Mesendoderm (in vitro differentiated cells): ENCODE measurements around the gene SSBP2.

ENCODE experiments used
- DNase-seq: peaks from one replicate; pipeline ENCODE4 v3.0.0; 2013
- H2AK5ac ChIP-seq: 2 replicates; pipeline ENCODE4 v1.6.1; 2013; ENCODE audit warnings: low read length, inconsistent platforms
- H2BK120ac ChIP-seq: 2 replicates; pipeline ENCODE4 v1.6.1; 2013; ENCODE audit warnings: low read depth, mild to moderate bottlenecking, low read length, moderate library complexity, mixed read lengths
- H2BK15ac ChIP-seq: replicated peaks from 2 replicates; pipeline ENCODE4 v1.6.1; 2013; ENCODE audit warnings: low read depth, mild to moderate bottlenecking, moderate library complexity
- H2BK5ac ChIP-seq: 2 replicates; pipeline ENCODE4 v1.6.1; 2013; ENCODE audit warnings: low read length, inconsistent platforms
- H3K18ac ChIP-seq: 2 replicates; pipeline ENCODE4 v1.6.1; 2013; ENCODE audit warnings: mild to moderate bottlenecking, low read length, mixed read lengths
- H3K23ac ChIP-seq: one replicate; pipeline ENCODE4 v1.6.1; 2013; ENCODE audit warnings: low read length
- H3K27ac ChIP-seq: 2 replicates; pipeline ENCODE4 v1.5.1; 2013; ENCODE audit warnings: low read depth, mild to moderate bottlenecking, inconsistent platforms, low read length, moderate library complexity
- H3K27me3 ChIP-seq: 2 replicates; pipeline ENCODE4 v1.6.1; 2013; ENCODE audit warnings: low read length, control low read depth, mild to moderate bottlenecking, inconsistent platforms; ENCODE audit not compliant: insufficient read depth, poor library complexity
- H3K36me3 ChIP-seq: 2 replicates; pipeline ENCODE4 v1.6.1; 2013; ENCODE audit warnings: low read length, inconsistent platforms; ENCODE audit not compliant: control insufficient read depth, insufficient read depth
- H3K4ac ChIP-seq: one replicate; pipeline ENCODE4 v1.6.1; 2013; ENCODE audit warnings: low read depth, mild to moderate bottlenecking, low read length, moderate library complexity
- H3K4me1 ChIP-seq: 2 replicates; pipeline ENCODE4 v1.6.1; 2013; ENCODE audit warnings: low read depth, low read length, inconsistent platforms; ENCODE audit not compliant: control insufficient read depth
- H3K4me2 ChIP-seq: 2 replicates; pipeline ENCODE4 v1.6.1; 2013; ENCODE audit warnings: low read length
- H3K4me3 ChIP-seq: 2 replicates; pipeline ENCODE4 v1.5.1; 2013; ENCODE audit warnings: mild to moderate bottlenecking, low read length
- H3K56ac ChIP-seq: one replicate; pipeline ENCODE4 v1.6.1; 2013; ENCODE audit warnings: low read length
- H3K79me1 ChIP-seq: 2 replicates; pipeline ENCODE4 v1.6.1; 2013; ENCODE audit warnings: low read length, inconsistent platforms
- H3K79me2 ChIP-seq: 2 replicates; pipeline ENCODE4 v1.6.1; 2013; ENCODE audit warnings: mild to moderate bottlenecking, low read length; ENCODE audit not compliant: control insufficient read depth, insufficient read depth
- H3K9ac ChIP-seq: 2 replicates; pipeline ENCODE4 v1.6.1; 2013; ENCODE audit warnings: low read length, inconsistent platforms
- H4K5ac ChIP-seq: one replicate; pipeline ENCODE4 v1.6.1; 2013; ENCODE audit warnings: low read length
- H4K8ac ChIP-seq: one replicate; pipeline ENCODE4 v1.6.1; 2013; ENCODE audit warnings: low read depth, mild to moderate bottlenecking, control low read depth, low read length, moderate library complexity
- WGBS: extraction: QIAGEN DNeasy Blood & Tissue Kit; methylation state at CpG from one replicate; pipeline ENCODE4 v1.1.7; 2013; ENCODE audit warnings: low lambda C conversion rate, missing lambda C conversion rate; ENCODE audit not compliant: insufficient coverage; ENCODE audit errors: extremely low coverage; 5-methylcytosine and 5-hydroxymethylcytosine counted together

Gene SSBP2

DNA sequence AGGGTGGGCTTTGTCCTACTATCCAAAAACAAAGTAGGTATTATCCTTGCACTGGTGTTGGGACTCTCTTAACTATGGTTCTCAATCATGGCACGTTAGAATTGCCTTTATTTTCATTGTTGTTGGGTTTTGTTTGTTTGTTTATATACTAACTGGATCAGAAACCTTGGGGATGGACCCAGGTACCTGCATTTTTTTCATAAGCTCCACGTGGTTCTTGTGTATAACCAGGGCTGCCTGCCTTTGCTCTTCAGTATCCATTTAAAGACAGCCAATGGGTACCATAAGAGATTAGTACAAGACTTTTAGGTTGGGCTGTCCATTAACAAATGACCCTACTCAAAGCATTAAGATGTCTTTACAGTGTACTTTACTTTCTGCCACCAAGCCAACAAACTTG lies 2.5 kb upstream of the SSBP2 start:
- Histone ChIP-seq H3K27ac (no peak overlapping the region), H3K27me3 (no peaks in the 10 kb centered on the region), H2BK5ac (no peak overlapping the region), H3K4ac (no peak overlapping the region), H2BK120ac (no peak overlapping the region), H3K23ac (no peak overlapping the region), H4K5ac (no peak overlapping the region), H3K79me2 (no peaks in the 10 kb centered on the region), H4K8ac (no peak overlapping the region), H3K36me3 (no peaks in the 10 kb centered on the region), H3K56ac (no peak overlapping the region), H2AK5ac (no peak overlapping the region), H3K4me2 (no peak overlapping the region), H3K18ac (peak overlapping the region; percentile 12), H3K4me3 (no peak overlapping the region), H3K79me1 (no peaks in the 10 kb centered on the region), H3K9ac (no peak overlapping the region), H3K4me1 (peaks cover 3% of the 10 kb centered on the region), H2BK15ac (peak overlapping the region; percentile 86)
- no CpG with 5 or more reads among the region's 2 CpGs for WGBS
- DNase-seq, result no peak

DNA sequence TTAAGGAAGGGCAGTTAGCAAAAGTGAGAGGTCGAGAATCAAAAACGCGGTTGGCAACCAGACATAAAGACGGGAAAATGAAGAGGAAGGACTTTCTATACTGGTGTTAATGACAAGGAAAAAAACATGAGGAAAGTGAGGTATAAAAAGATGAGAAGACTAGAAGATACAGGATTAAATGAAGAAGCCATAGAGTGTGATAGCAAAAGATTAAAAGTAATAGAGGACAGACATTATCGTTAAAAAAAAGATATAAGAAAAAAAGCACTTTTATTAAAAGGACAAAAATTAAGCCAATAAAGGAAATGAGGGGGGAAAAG lies 1.7 kb upstream of the SSBP2 start:
- Histone ChIP-seq H3K4me1 (peaks cover 3% of the 10 kb centered on the region), H3K9ac (no peak overlapping the region), H3K4ac (no peak overlapping the region), H3K27me3 (no peaks in the 10 kb centered on the region), H3K4me2 (no peak overlapping the region), H4K8ac (no peak overlapping the region), H3K23ac (no peak overlapping the region), H2AK5ac (no peak overlapping the region), H2BK5ac (no peak overlapping the region), H2BK15ac (no peak overlapping the region), H3K18ac (no peak overlapping the region), H3K79me1 (no peaks in the 10 kb centered on the region), H3K27ac (no peak overlapping the region), H2BK120ac (no peak overlapping the region), H3K56ac (no peak overlapping the region), H3K4me3 (no peak overlapping the region), H3K36me3 (no peaks in the 10 kb centered on the region), H4K5ac (no peak overlapping the region), H3K79me2 (no peaks in the 10 kb centered on the region)
- 100% methylated on average over 1 of the region's 5 CpGs for WGBS
- no peak for DNase-seq

DNA sequence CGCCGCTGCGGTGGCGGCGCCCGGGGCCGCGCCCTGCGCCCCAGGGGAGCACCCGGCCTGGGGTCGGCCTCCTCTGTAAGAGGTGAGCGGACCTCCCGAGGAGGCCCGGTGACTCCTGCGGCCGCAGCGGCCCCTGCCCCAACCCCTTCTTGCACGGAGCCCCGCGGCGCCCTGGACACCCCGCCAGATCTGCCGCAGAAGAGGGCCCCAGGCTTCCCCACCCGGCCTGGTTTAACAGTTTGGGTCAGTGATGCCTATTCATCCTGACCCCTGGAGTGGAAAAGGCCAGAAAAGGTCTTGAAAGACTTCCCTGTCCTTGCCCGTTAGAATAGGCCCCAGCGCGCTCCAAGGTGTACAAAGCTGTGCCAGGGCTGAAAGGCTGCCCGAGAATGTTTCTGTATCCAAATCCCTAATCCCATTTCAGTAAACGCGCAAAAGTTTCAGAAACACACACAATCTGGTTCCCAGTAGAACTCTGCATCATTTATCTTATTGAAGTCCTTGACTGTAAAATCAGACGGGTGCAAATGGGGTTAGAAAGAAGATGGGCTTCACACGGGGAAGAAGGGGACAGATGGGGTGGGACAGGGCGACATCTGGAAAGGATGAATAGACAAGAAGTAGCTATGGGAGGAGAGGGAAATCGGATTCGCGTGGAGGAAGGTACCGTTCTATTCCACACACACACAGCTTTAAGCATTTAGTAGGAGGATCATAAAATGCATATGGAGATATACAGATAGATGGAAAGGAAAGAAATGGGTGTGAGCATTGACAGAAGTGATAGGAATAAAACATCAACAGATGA lies 1.1 kb upstream of the SSBP2 start:
- peak overlapping the region; percentile 84 for H3K9ac ChIP-seq
- no peaks in the 10 kb centered on the region for H3K79me2 ChIP-seq
- H3K27ac ChIP-seq, result peak overlapping the region; percentile 77
- H2BK15ac ChIP-seq, result peak overlapping the region; percentile 66
- H3K4me1 ChIP-seq, result peaks cover 3% of the 10 kb centered on the region
- H2BK5ac ChIP-seq, result peak overlapping the region; percentile 77
- peak overlapping the region; percentile 52 for H3K4me2 ChIP-seq
- H2AK5ac ChIP-seq, result peak overlapping the region; percentile 32
- peak overlapping the region; percentile 90 for H3K56ac ChIP-seq
- H3K18ac ChIP-seq, result peak overlapping the region; percentile 100
- H3K4me3 ChIP-seq, result peak overlapping the region; percentile 40
- WGBS, result no CpG with 5 or more reads among the region's 37 CpGs
- H3K27me3 ChIP-seq, result no peaks in the 10 kb centered on the region
- peak overlapping the region; percentile 99 for H4K8ac ChIP-seq
- peak; percentile 50 for DNase-seq
- no peaks in the 10 kb centered on the region for H3K36me3 ChIP-seq
- H3K79me1 ChIP-seq, result no peaks in the 10 kb centered on the region
- H3K23ac ChIP-seq, result no peak overlapping the region
- peak overlapping the region; percentile 95 for H2BK120ac ChIP-seq
- no peak overlapping the region for H4K5ac ChIP-seq
- peak overlapping the region; percentile 99 for H3K4ac ChIP-seq

DNA sequence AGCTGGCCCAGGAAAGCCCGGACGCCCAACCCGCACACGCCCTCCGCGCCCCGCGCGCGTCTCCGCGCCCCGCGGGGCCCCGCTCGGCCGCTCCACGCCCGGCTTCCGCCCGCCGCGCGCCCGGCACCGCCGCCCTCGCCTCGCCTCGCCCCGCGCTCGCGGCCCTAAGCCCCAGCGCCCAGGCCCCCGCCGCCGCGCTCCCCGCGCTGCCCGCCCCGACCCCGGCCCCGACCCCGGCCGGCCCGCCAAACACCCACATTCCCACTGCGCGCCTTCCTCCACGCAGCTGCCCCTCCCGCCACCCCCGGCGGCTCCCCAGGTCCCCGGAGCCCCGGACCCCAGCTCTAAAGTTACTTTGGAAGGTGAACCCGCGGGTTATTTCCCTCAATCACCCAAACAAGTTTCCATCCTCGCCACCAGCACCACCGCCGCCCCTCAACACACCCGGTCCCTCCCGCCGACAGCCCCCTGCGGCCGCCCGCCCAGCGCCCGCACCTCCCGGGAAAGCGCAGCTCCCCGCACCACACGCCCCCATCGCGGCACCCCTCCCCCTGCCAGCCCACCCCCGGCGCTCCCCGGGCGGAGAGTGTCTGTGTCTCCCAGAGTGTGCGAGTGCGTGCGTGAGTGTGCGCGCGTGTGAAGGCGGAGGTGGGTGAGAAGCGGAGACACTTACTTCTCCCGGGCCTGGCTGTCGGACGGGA lies 439 bp downstream of the SSBP2 start:
- no peak for DNase-seq
- H2BK120ac ChIP-seq, result peak overlapping the region; percentile 95
- H3K79me2 ChIP-seq, result no peaks in the 10 kb centered on the region
- H3K4ac ChIP-seq, result peak overlapping the region; percentile 93
- H3K9ac ChIP-seq, result peak overlapping the region; percentile 60
- H3K23ac ChIP-seq, result no peak overlapping the region
- no peak overlapping the region for H4K5ac ChIP-seq
- H2BK5ac ChIP-seq, result no peak overlapping the region
- H3K4me3 ChIP-seq, result peak overlapping the region; percentile 84
- no peaks in the 10 kb centered on the region for H3K79me1 ChIP-seq
- no peak overlapping the region for H2AK5ac ChIP-seq
- WGBS, result no CpG with 5 or more reads among the region's 90 CpGs
- peak overlapping the region; percentile 80 for H2BK15ac ChIP-seq
- no peaks in the 10 kb centered on the region for H3K36me3 ChIP-seq
- H3K18ac ChIP-seq, result peak overlapping the region; percentile 97
- peak overlapping the region; percentile 56 for H3K4me2 ChIP-seq
- H3K56ac ChIP-seq, result peak overlapping the region; percentile 76
- peak overlapping the region; percentile 14 for H3K27ac ChIP-seq
- H3K27me3 ChIP-seq, result no peaks in the 10 kb centered on the region
- H4K8ac ChIP-seq, result peak overlapping the region; percentile 66
- peaks cover 3% of the 10 kb centered on the region for H3K4me1 ChIP-seq

DNA sequence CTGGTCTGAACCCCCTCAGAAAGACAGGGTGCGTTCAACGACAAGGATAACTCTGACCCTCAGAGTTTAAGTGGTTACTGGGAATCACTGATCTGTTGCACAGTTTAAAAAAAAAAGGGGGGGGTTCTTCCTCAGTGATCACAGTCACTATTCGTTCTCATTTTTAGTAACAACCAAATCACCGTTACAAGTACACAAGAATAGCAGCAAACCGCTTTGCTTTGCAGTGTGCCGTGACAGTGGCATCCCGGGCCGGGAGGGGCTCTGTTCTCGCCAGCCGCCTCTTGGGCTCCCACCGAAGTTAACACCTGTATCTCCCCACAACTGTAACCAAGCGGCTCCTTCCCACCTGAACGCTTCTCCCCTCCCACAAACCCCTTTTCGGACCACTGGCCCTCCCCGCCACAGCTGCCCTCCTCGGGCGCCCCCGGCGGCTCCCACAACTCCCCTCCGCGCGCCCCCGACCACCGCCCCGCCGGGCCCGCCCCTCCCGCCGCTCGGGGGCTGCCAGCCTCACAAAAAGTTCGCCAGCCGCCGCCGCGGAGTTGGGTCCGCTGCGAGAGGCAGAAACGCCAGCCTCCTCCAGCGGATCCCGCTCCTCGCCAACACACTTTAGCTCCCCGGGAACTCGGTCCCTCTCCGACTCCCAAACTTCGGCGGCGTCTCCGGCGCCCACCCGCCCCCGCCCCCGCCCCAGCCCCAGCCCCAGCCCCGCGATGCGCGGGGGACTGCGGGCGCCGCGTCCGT lies 1.2 kb downstream of the SSBP2 start:
- Histone ChIP-seq H2BK15ac (no peak overlapping the region), H3K27me3 (no peaks in the 10 kb centered on the region), H3K4me2 (peak overlapping the region; percentile 73), H3K4me3 (peak overlapping the region; percentile 33), H4K8ac (no peak overlapping the region), H3K27ac (no peak overlapping the region), H3K9ac (peak overlapping the region; percentile 54), H2BK5ac (no peak overlapping the region), H3K4me1 (peaks cover 3% of the 10 kb centered on the region), H4K5ac (no peak overlapping the region), H2BK120ac (peak overlapping the region; percentile 95), H3K56ac (peak overlapping the region; percentile 76), H3K79me1 (no peaks in the 10 kb centered on the region), H3K79me2 (no peaks in the 10 kb centered on the region), H3K18ac (peak overlapping the region; percentile 97), H3K23ac (no peak overlapping the region), H3K36me3 (no peaks in the 10 kb centered on the region), H3K4ac (peak overlapping the region; percentile 93), H2AK5ac (no peak overlapping the region)
- peak; percentile 53 for DNase-seq
- no CpG with 5 or more reads among the region's 61 CpGs for WGBS
